DOHH2 (cell line): Measurements from ENCODE around the gene PPP1R11.

Experiments used
- H3F3A ChIP-seq: fragments of 200-600 bp; sonication (generic), shearing (Covaris generic); 2 replicates; pipeline ENCODE4 v1.6.0; 2016; ENCODE audit warnings: antibody characterized with exemption, mild to moderate bottlenecking; ENCODE audit not compliant: control insufficient read depth, insufficient read depth
- H3K27ac ChIP-seq: fragments of 200-600 bp; sonication (generic); 2 replicates; pipeline ENCODE4 v1.5.1; 2014; ENCODE audit warnings: low read depth, mild to moderate bottlenecking, low read length, moderate library complexity
- H3K27me3 ChIP-seq: fragments of 200-600 bp; sonication (generic); 2 replicates; pipeline ENCODE4 v1.6.1; 2014; ENCODE audit warnings: mild to moderate bottlenecking, low read length, mixed read lengths; ENCODE audit not compliant: control insufficient read depth
- H3K36me3 ChIP-seq: fragments of 200-600 bp; sonication (generic); 2 replicates; pipeline ENCODE4 v1.6.1; 2014; ENCODE audit warnings: mild to moderate bottlenecking, low read length, moderate library complexity, mixed read lengths; ENCODE audit not compliant: control insufficient read depth
- H3K4me1 ChIP-seq: fragments of 200-600 bp; sonication (generic); 2 replicates; pipeline ENCODE4 v1.6.1; 2014; ENCODE audit warnings: mild to moderate bottlenecking, low read length, mixed read lengths; ENCODE audit not compliant: control insufficient read depth
- H3K4me2 ChIP-seq: fragments of 200-600 bp; sonication (generic); 2 replicates; pipeline ENCODE4 v1.6.0; 2014; ENCODE audit warnings: mild to moderate bottlenecking, low read length, moderate library complexity
- H3K4me3 ChIP-seq: fragments of 200-600 bp; sonication (generic); 2 replicates; pipeline ENCODE4 v1.5.1; 2014; ENCODE audit warnings: mild to moderate bottlenecking, low read length, mixed read lengths
- H3K79me2 ChIP-seq: fragments of 200-600 bp; sonication (generic); 2 replicates; pipeline ENCODE4 v1.6.1; 2014; ENCODE audit warnings: mild to moderate bottlenecking, low read length, mixed read lengths; ENCODE audit not compliant: control insufficient read depth
- H3K9me2 ChIP-seq: fragments of 200-600 bp; sonication (generic); replicated peaks from 2 replicates; pipeline ENCODE4 v1.6.1; 2014; ENCODE audit warnings: mild to moderate bottlenecking, low read length, mixed read lengths; ENCODE audit not compliant: control insufficient read depth
- H3K9me3 ChIP-seq: fragments of 200-600 bp; sonication (generic); 2 replicates; pipeline ENCODE4 v1.6.1; 2014; ENCODE audit warnings: antibody characterized with exemption, low read length, mixed read lengths; ENCODE audit not compliant: control insufficient read depth, insufficient read depth
- H4K20me1 ChIP-seq: fragments of 200-600 bp; sonication (generic); 2 replicates; pipeline ENCODE4 v1.6.0; 2014; ENCODE audit warnings: low read depth, mild to moderate bottlenecking, antibody characterized with exemption, low read length, moderate library complexity; ENCODE audit not compliant: control insufficient read depth, insufficient read depth
- CTCF ChIP-seq: fragments of 200-600 bp; sonication (generic); IDR thresholded peaks from one replicate; pipeline ENCODE4 v1.5.1; 2014; ENCODE audit warnings: antibody characterized with exemption, mild to moderate bottlenecking, low read depth, low read length; ENCODE audit not compliant: poor library complexity, severe bottlenecking
- EZH2phosphoT487 ChIP-seq: fragments of 200-600 bp; sonication (generic); IDR thresholded peaks from 2 replicates; pipeline ENCODE4 v1.6.1; 2017; ENCODE audit warnings: borderline replicate concordance, mild to moderate bottlenecking, antibody characterized with exemption, low read length, moderate library complexity, mixed read lengths

PPP1R11 gene

GRCh38 chr6:30091577-30092381 lies 24.8 kb downstream of the PPP1R11 start:
- Histone ChIP-seq H3K27ac (no peak overlapping the region), H3K4me2 (no peak overlapping the region)

GRCh38 chr6:30092852-30093543 lies 26.0 kb downstream of the PPP1R11 start:
- no peak overlapping the region for H3K4me2 ChIP-seq
- peaks cover 55% of the 10 kb centered on the region for H3K27me3 ChIP-seq

More at GRCh38 chr6:30091577-30092381, 24.8 kb downstream of the PPP1R11 start:
- TF ChIP-seq CTCF: no peak
- no peak for TF ChIP-seq EZH2phosphoT487
- no peaks in the 10 kb centered on the region for H3K36me3 ChIP-seq
- H4K20me1 ChIP-seq: no peaks in the 10 kb centered on the region
- H3K4me3 ChIP-seq: no peak overlapping the region
- no peaks in the 10 kb centered on the region; the same call in 1 of the 2 replicates for H3K9me3 ChIP-seq
- no peaks in the 10 kb centered on the region for H3F3A ChIP-seq
- peaks cover 48% of the 10 kb centered on the region for H3K27me3 ChIP-seq
- no peaks in the 10 kb centered on the region for H3K79me2 ChIP-seq
- H3K9me2 ChIP-seq: no peaks in the 10 kb centered on the region
- no peaks in the 10 kb centered on the region for H3K4me1 ChIP-seq

GRCh38 chr6:30093951-30094661 lies 27.1 kb downstream of the PPP1R11 start:
- no peaks in the 10 kb centered on the region for H3K36me3 ChIP-seq
- no peaks in the 10 kb centered on the region for H3K4me1 ChIP-seq
- no peaks in the 10 kb centered on the region for H4K20me1 ChIP-seq
- H3F3A ChIP-seq: no peaks in the 10 kb centered on the region
- H3K27me3 ChIP-seq: peaks cover 60% of the 10 kb centered on the region
- no peaks in the 10 kb centered on the region for H3K79me2 ChIP-seq
- no peaks in the 10 kb centered on the region for H3K9me2 ChIP-seq
- H3K4me3 ChIP-seq: no peak overlapping the region
- no peak for TF ChIP-seq CTCF
- H3K9me3 ChIP-seq: no peaks in the 10 kb centered on the region; the same call in 1 of the 2 replicates
- no peak overlapping the region for H3K27ac ChIP-seq
- H3K4me2 ChIP-seq: no peak overlapping the region

More at GRCh38 chr6:30092852-30093543, 26.0 kb downstream of the PPP1R11 start:
- Histone ChIP-seq H3K4me1 (no peaks in the 10 kb centered on the region), H3K9me2 (no peaks in the 10 kb centered on the region), H3K4me3 (no peak overlapping the region), H4K20me1 (no peaks in the 10 kb centered on the region), H3K9me3 (no peaks in the 10 kb centered on the region; the same call in 1 of the 2 replicates), H3K36me3 (no peaks in the 10 kb centered on the region), H3F3A (no peaks in the 10 kb centered on the region), H3K27ac (no peak overlapping the region), H3K79me2 (no peaks in the 10 kb centered on the region)
- TF ChIP-seq CTCF (no peak), EZH2phosphoT487 (no peak)
